ENCODE measurements around the gene MPZL3. TPM values are rescaled to one million over a fixed set of nuclear protein-coding genes. Genes with fewer than 3 reads are reported as not detected.
"Not testable (repeated sequence)": the region's sequence is repeated elsewhere in the genome, so short reads cannot be mapped to it uniquely, and the experiment has no call there.

Gene MPZL3
- total RNA-seq, 1 donor from 2014 or later: 7.4 TPM

- H3K4me3 ChIP-seq (ENCODE audit: low read depth, low read length): no peak overlapping the region
- no peak for DNase-seq (ENCODE audit: low read depth)
- TF ChIP-seq CTCF (conservative IDR thresholded peaks at IDR 0.05; ENCODE audit: low read depth, low read length): no peak
Measured at GRCh38 chr11:118193910-118194566, 58.1 kb downstream of the MPZL3 start.

GRCh38 chr11:118192817-118193216 is 59.3 kb downstream of the MPZL3 start:
- H3K4me3 ChIP-seq (ENCODE audit: low read depth, low read length); DNase-seq (ENCODE audit: low read depth): not testable (repeated sequence)

GRCh38 chr11:118190942-118191506 is 61.1 kb downstream of the MPZL3 start:
- DNase-seq (ENCODE audit: low read depth); H3K4me3 ChIP-seq (ENCODE audit: low read depth, low read length): not testable (repeated sequence)

GRCh38 chr11:118186346-118187107 is 65.6 kb downstream of the MPZL3 start:
- DNase-seq (ENCODE audit: low read depth): no peak
- TF ChIP-seq CTCF (conservative IDR thresholded peaks at IDR 0.05; ENCODE audit: low read depth, low read length): no peak
- H3K4me3 ChIP-seq (ENCODE audit: low read depth, low read length): no peak overlapping the region

GRCh38 chr11:118184784-118185579 is 67.2 kb downstream of the MPZL3 start:
- DNase-seq (ENCODE audit: low read depth): no peak
- H3K4me3 ChIP-seq (ENCODE audit: low read depth, low read length): no peak overlapping the region
- TF ChIP-seq CTCF (conservative IDR thresholded peaks at IDR 0.05; ENCODE audit: low read depth, low read length): no peak

GRCh38 chr11:118183691-118184090 is 68.5 kb downstream of the MPZL3 start:
- not testable (repeated sequence) for H3K4me3 ChIP-seq (ENCODE audit: low read depth, low read length); DNase-seq (ENCODE audit: low read depth)

GRCh38 chr11:118180300-118180703 is 71.9 kb downstream of the MPZL3 start:
- no peak for DNase-seq (ENCODE audit: low read depth)
- no peak overlapping the region for H3K4me3 ChIP-seq (ENCODE audit: low read depth, low read length)
- no peak for TF ChIP-seq CTCF (conservative IDR thresholded peaks at IDR 0.05; ENCODE audit: low read depth, low read length)

- no peak for DNase-seq (ENCODE audit: low read depth)
- TF ChIP-seq CTCF (conservative IDR thresholded peaks at IDR 0.05; ENCODE audit: low read depth, low read length): no peak
- no peak overlapping the region for H3K4me3 ChIP-seq (ENCODE audit: low read depth, low read length)
Measured at GRCh38 chr11:118176778-118177134, 75.4 kb downstream of the MPZL3 start.
